ENCODE measurements around the gene UTP11. TPM values are rescaled to one million over a fixed set of nuclear protein-coding genes. Genes with fewer than 3 reads are reported as not detected.

The UTP11 gene
- total RNA-seq, 1 donor from 2014 or later, result 39.6 TPM

- no peak for TF ChIP-seq CTCF (IDR thresholded peaks at IDR 0.05; ENCODE audit: borderline replicate concordance)
- peaks cover 45% of the 10 kb centered on the region for H3K4me1 ChIP-seq
- H3K27me3 ChIP-seq (ENCODE audit: low read depth), result no peaks in the 10 kb centered on the region
- H3K27ac ChIP-seq (replicated peaks), result peak overlapping the region; percentile 67
- intact Hi-C loops (cut with micrococcal nuclease), result no loop called here
- H3K36me3 ChIP-seq, result no peaks in the 10 kb centered on the region
- no peak overlapping the region for H3K4me3 ChIP-seq
- DNase-seq, result no peak
- no peaks in the 10 kb centered on the region for H3K9me3 ChIP-seq (replicated peaks)
Measured at GRCh38 chr1:38009841-38010180, 2.7 kb upstream of the UTP11 start.

- no peaks in the 10 kb centered on the region for H3K9me3 ChIP-seq (replicated peaks)
- peaks cover 66% of the 10 kb centered on the region for H3K4me1 ChIP-seq
- intact Hi-C loops (cut with micrococcal nuclease), result no loop called here
- H3K27me3 ChIP-seq (ENCODE audit: low read depth), result no peaks in the 10 kb centered on the region
- peaks cover 20% of the 10 kb centered on the region for H3K36me3 ChIP-seq
- peak overlapping the region; percentile 85 for H3K4me3 ChIP-seq
- peak overlapping the region; percentile 95 for H3K27ac ChIP-seq (replicated peaks)
- no peak for DNase-seq
- no peak for TF ChIP-seq CTCF (IDR thresholded peaks at IDR 0.05; ENCODE audit: borderline replicate concordance)
Measured at GRCh38 chr1:38013227-38013622, 691 bp downstream of the UTP11 start.

- intact Hi-C loops (cut with micrococcal nuclease), result no loop called here
- H3K9me3 ChIP-seq (replicated peaks), result no peaks in the 10 kb centered on the region
- peak overlapping the region; percentile 85 for H3K4me3 ChIP-seq
- no peak for TF ChIP-seq CTCF (IDR thresholded peaks at IDR 0.05; ENCODE audit: borderline replicate concordance)
- peaks cover 68% of the 10 kb centered on the region for H3K4me1 ChIP-seq
- DNase-seq, result no peak
- peaks cover 29% of the 10 kb centered on the region for H3K36me3 ChIP-seq
- H3K27me3 ChIP-seq (ENCODE audit: low read depth), result no peaks in the 10 kb centered on the region
- peak overlapping the region; percentile 95 for H3K27ac ChIP-seq (replicated peaks)
Measured at GRCh38 chr1:38014171-38014570, 1.6 kb downstream of the UTP11 start.

GRCh38 chr1:38014724-38015424, 2.3 kb downstream of the UTP11 start:
- Histone ChIP-seq H3K27ac (replicated peaks) (peak overlapping the region; percentile 95), H3K36me3 (peaks cover 36% of the 10 kb centered on the region), H3K4me1 (peaks cover 62% of the 10 kb centered on the region), H3K27me3 (ENCODE audit: low read depth) (no peaks in the 10 kb centered on the region), H3K4me3 (peak overlapping the region; percentile 85), H3K9me3 (replicated peaks) (no peaks in the 10 kb centered on the region)
- no peak for DNase-seq
- intact Hi-C loops (cut with micrococcal nuclease), result no loop called here
- no peak for TF ChIP-seq CTCF (IDR thresholded peaks at IDR 0.05; ENCODE audit: borderline replicate concordance)

GRCh38 chr1:38015978-38016725, 3.6 kb downstream of the UTP11 start:
- peaks cover 49% of the 10 kb centered on the region for H3K36me3 ChIP-seq
- peaks cover 62% of the 10 kb centered on the region for H3K4me1 ChIP-seq
- H3K27ac ChIP-seq (replicated peaks), result peak overlapping the region; percentile 95
- no peaks in the 10 kb centered on the region for H3K27me3 ChIP-seq (ENCODE audit: low read depth)
- peak overlapping the region; percentile 13 for H3K4me3 ChIP-seq
- no peak for TF ChIP-seq CTCF (IDR thresholded peaks at IDR 0.05; ENCODE audit: borderline replicate concordance)
- no peaks in the 10 kb centered on the region for H3K9me3 ChIP-seq (replicated peaks)
- no peak for DNase-seq
- intact Hi-C loops (cut with micrococcal nuclease), result no loop called here
